ENCODE results near the gene SLCO3A1.

DNA sequence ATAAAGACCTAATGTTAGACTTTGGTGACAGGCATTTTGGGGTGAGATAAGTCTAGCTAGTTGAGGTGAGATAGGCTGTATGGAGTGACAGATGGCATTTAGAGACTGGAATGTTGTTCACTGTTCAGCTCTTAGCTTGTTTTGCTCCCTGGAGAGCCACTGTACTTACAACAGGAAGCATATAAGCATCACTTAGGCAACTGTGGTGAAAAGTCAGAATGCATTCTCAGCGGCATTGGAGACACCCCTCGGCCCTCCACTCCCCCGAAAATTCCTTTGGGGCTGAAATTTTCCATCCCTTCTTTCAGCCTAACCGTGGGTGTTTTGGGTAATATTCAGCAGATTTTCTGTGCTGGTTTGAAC, 73.4 kb downstream of the SLCO3A1 start:
- TF ChIP-seq, protein P1, sequence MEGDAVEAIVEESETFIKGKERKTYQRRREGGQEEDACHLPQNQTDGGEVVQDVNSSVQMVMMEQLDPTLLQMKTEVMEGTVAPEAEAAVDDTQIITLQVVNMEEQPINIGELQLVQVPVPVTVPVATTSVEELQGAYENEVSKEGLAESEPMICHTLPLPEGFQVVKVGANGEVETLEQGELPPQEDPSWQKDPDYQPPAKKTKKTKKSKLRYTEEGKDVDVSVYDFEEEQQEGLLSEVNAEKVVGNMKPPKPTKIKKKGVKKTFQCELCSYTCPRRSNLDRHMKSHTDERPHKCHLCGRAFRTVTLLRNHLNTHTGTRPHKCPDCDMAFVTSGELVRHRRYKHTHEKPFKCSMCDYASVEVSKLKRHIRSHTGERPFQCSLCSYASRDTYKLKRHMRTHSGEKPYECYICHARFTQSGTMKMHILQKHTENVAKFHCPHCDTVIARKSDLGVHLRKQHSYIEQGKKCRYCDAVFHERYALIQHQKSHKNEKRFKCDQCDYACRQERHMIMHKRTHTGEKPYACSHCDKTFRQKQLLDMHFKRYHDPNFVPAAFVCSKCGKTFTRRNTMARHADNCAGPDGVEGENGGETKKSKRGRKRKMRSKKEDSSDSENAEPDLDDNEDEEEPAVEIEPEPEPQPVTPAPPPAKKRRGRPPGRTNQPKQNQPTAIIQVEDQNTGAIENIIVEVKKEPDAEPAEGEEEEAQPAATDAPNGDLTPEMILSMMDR (IDR thresholded peaks at IDR 0.05) = no peak
- TF ChIP-seq EP300 (IDR thresholded peaks at IDR 0.05) = no peak
- no peak for TF ChIP-seq POLR2A (IDR thresholded peaks at IDR 0.05)
